Hepatocyte (in vitro differentiated cells): ENCODE data around the gene UCP2. TPM values are rescaled to one million over a fixed set of nuclear protein-coding genes. Genes with fewer than 3 reads are reported as not detected.

ENCODE experiments used
- DNase-seq: peaks from one replicate; pipeline ENCODE4 v3.0.0-alpha.2; 2016; ENCODE audit warnings: low spot score
- H2AFZ ChIP-seq: fragments of 200-600 bp; sonication (generic); 2 replicates; pipeline ENCODE4 v1.6.0; 2016; ENCODE audit warnings: antibody characterized with exemption, mild to moderate bottlenecking
- H3K27ac ChIP-seq: fragments of 200-600 bp; sonication (generic); 2 replicates; pipeline ENCODE4 v1.5.1; 2016; ENCODE audit warnings: mild to moderate bottlenecking
- H3K27me3 ChIP-seq: fragments of 200-600 bp; sonication (generic); 2 replicates; pipeline ENCODE4 v1.6.1; 2016
- H3K36me3 ChIP-seq: fragments of 200-600 bp; sonication (generic); replicated peaks from 2 replicates; pipeline ENCODE4 v1.5.1; 2016; ENCODE audit warnings: low read depth; ENCODE audit not compliant: insufficient read depth
- H3K4me1 ChIP-seq: fragments of 200-600 bp; sonication (generic); 2 replicates; pipeline ENCODE4 v1.5.1; 2016; ENCODE audit warnings: mild to moderate bottlenecking, moderate library complexity; ENCODE audit not compliant: insufficient read depth
- H3K4me2 ChIP-seq: fragments of 200-600 bp; sonication (generic); 2 replicates; pipeline ENCODE4 v1.6.0; 2016
- H3K4me3 ChIP-seq: fragments of 200-600 bp; sonication (generic); 2 replicates; pipeline ENCODE4 v1.5.1; 2016; ENCODE audit warnings: mild to moderate bottlenecking
- H3K79me2 ChIP-seq: fragments of 200-600 bp; sonication (generic); 2 replicates; pipeline ENCODE4 v1.6.0; 2017; ENCODE audit warnings: mild to moderate bottlenecking
- H3K9me2 ChIP-seq: fragments of 200-600 bp; sonication (generic); replicated peaks from 2 replicates; pipeline ENCODE4 v1.6.0; 2017; ENCODE audit warnings: mild to moderate bottlenecking; ENCODE audit not compliant: insufficient read depth
- H3K9me3 ChIP-seq: fragments of 200-600 bp; sonication (generic); 2 replicates; pipeline ENCODE4 v1.5.1; 2016; ENCODE audit warnings: low read depth, mild to moderate bottlenecking
- H4K20me1 ChIP-seq: fragments of 200-600 bp; sonication (generic); 2 replicates; pipeline ENCODE4 v1.6.0; 2016; ENCODE audit warnings: mild to moderate bottlenecking; ENCODE audit not compliant: insufficient read depth, poor library complexity, severe bottlenecking
- EZH2 ChIP-seq: fragments of 200-600 bp; sonication (generic); IDR thresholded peaks from 2 replicates; pipeline ENCODE4 v1.6.1; 2016; ENCODE audit warnings: antibody characterized with exemption, mild to moderate bottlenecking, borderline replicate concordance
- EZH2phosphoT487 ChIP-seq: fragments of 200-600 bp; sonication (generic); IDR thresholded peaks from one replicate; pipeline ENCODE4 v1.6.1; 2018; ENCODE audit warnings: antibody characterized with exemption, mild to moderate bottlenecking, low read depth, moderate library complexity; ENCODE audit not compliant: unreplicated experiment, severe bottlenecking
- WGBS: methylation state at CpG from one replicate; pipeline ENCODE4 v1.1.6; 2016; ENCODE audit warnings: low lambda C conversion rate; ENCODE audit errors: missing lambda C conversion rate; 5-methylcytosine and 5-hydroxymethylcytosine counted together
- polyA plus RNA-seq: library from polyadenylated mRNA; unstranded; fragments of >200 nt; fragmentation: Nextera tagmentation; extraction: Ambion mirVana; gene quantifications from 2 replicates; pipeline ENCODE4 v1.2.1, GENCODE V29; 2016
- total RNA-seq: library from RNA; depleted of rRNA; stranded (reverse); fragments of >200 nt; gene quantifications from 2 replicates; pipeline ENCODE4 v1.2.3, GENCODE V29; 2014
- TF ChIP-seq, protein P1 (sequence below): fragments of 200-600 bp; sonication (generic); IDR thresholded peaks from 2 replicates; pipeline ENCODE4 v1.5.1; 2016; ENCODE audit warnings: antibody characterized with exemption, mild to moderate bottlenecking; ENCODE audit not compliant: poor library complexity

UCP2 gene
- total and polyA plus RNA-seq, 2 experiments from 2014 or later: 8.0 to 34.9 TPM

DNA sequence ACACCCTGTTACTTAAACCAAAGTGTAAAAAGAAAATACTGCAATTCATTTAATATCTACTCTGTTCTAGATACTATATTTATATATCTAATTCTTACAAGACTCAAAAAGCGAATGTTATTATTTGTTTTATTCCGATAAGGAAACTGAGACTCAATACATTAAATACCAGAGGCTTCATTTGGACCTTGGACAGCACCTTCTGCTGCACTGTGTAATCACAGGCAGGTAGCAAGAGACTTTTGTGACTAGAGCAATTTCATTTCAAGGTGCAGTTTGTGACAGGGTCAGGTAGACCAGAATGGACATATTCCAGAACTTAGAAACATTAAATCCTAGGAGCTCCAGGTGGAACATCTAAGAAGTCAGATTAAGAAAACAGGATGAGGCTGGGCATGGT lies 53.3 kb downstream of the UCP2 start:
- H4K20me1 ChIP-seq: no peaks in the 10 kb centered on the region
- H2AFZ ChIP-seq: no peak overlapping the region
- TF ChIP-seq, protein P1, sequence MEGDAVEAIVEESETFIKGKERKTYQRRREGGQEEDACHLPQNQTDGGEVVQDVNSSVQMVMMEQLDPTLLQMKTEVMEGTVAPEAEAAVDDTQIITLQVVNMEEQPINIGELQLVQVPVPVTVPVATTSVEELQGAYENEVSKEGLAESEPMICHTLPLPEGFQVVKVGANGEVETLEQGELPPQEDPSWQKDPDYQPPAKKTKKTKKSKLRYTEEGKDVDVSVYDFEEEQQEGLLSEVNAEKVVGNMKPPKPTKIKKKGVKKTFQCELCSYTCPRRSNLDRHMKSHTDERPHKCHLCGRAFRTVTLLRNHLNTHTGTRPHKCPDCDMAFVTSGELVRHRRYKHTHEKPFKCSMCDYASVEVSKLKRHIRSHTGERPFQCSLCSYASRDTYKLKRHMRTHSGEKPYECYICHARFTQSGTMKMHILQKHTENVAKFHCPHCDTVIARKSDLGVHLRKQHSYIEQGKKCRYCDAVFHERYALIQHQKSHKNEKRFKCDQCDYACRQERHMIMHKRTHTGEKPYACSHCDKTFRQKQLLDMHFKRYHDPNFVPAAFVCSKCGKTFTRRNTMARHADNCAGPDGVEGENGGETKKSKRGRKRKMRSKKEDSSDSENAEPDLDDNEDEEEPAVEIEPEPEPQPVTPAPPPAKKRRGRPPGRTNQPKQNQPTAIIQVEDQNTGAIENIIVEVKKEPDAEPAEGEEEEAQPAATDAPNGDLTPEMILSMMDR: no peak
- TF ChIP-seq EZH2phosphoT487 (no peak), EZH2 (no peak)
- no peaks in the 10 kb centered on the region for H3K9me2 ChIP-seq
- no peak overlapping the region for H3K4me2 ChIP-seq
- no peaks in the 10 kb centered on the region for H3K36me3 ChIP-seq
- no peaks in the 10 kb centered on the region for H3K27me3 ChIP-seq
- H3K79me2 ChIP-seq: no peaks in the 10 kb centered on the region
- 96% methylated on average over 2 of the region's 2 CpGs for WGBS
- H3K9me3 ChIP-seq: no peaks in the 10 kb centered on the region
- no peak for DNase-seq
- H3K27ac ChIP-seq: no peak overlapping the region
- no peaks in the 10 kb centered on the region for H3K4me1 ChIP-seq
- no peak overlapping the region for H3K4me3 ChIP-seq

Other genes with a start within 250 kb of the UCP2 start
- gene RAB6A, start 221.8 kb downstream of the UCP2 start, total RNA-seq: 99.5 and 103 TPM in 2 replicates
- 83.8 and 85.8 TPM in 2 replicates for gene RAB6A, start 221.8 kb downstream of the UCP2 start, polyA plus RNA-seq
- 25.9 and 28.5 TPM in 2 replicates for gene MRPL48, start 195.0 kb downstream of the UCP2 start, total RNA-seq
- 34.9 and 59.1 TPM in 2 replicates for gene MRPL48, start 195.0 kb downstream of the UCP2 start, polyA plus RNA-seq
- 89.3 and 99.4 TPM in 2 replicates for gene COA4, start 106.0 kb downstream of the UCP2 start, total RNA-seq
- 103 and 125 TPM in 2 replicates for gene COA4, start 106.0 kb downstream of the UCP2 start, polyA plus RNA-seq
- gene PAAF1, start 105.8 kb downstream of the UCP2 start, total RNA-seq: 10.5 and 16.0 TPM in 2 replicates
- 31.0 TPM in 2 replicates for gene PAAF1, start 105.8 kb downstream of the UCP2 start, polyA plus RNA-seq
- gene DNAJB13, start 31.8 kb downstream of the UCP2 start, total RNA-seq: 0.70 TPM in 1 of 2 replicates, not detected in the other
- gene DNAJB13, start 31.8 kb downstream of the UCP2 start, polyA plus RNA-seq: 0.18 TPM in 1 of 2 replicates, not detected in the other
- 0.36 and 0.80 TPM in 2 replicates for gene UCP3, start 26.2 kb upstream of the UCP2 start, total RNA-seq
- not detected in 2 replicates for gene UCP3, start 26.2 kb upstream of the UCP2 start, polyA plus RNA-seq
- 15.4 and 16.3 TPM in 2 replicates for gene C2CD3, start 188.2 kb upstream of the UCP2 start, total RNA-seq
- gene C2CD3, start 188.2 kb upstream of the UCP2 start, polyA plus RNA-seq: 9.6 and 9.8 TPM in 2 replicates
- 25.2 and 30.1 TPM in 2 replicates for gene PPME1, start 188.4 kb upstream of the UCP2 start, total RNA-seq
- gene PPME1, start 188.4 kb upstream of the UCP2 start, polyA plus RNA-seq: 42.2 and 45.7 TPM in 2 replicates